GM19238 (cell line): Measurements from ENCODE around the gene FAM9C.

ENCODE experiments used
- DNase-seq: peaks from one replicate; pipeline ENCODE4 v3.0.0; 2011; ENCODE audit warnings: low spot score; ENCODE audit not compliant: insufficient read length

FAM9C gene

GRCh38 chrX:13007519-13008188 lies 36.8 kb downstream of the FAM9C start:
- DNase-seq: no peak

GRCh38 chrX:13005661-13006473 lies 38.6 kb downstream of the FAM9C start:
- no peak for DNase-seq

DNA sequence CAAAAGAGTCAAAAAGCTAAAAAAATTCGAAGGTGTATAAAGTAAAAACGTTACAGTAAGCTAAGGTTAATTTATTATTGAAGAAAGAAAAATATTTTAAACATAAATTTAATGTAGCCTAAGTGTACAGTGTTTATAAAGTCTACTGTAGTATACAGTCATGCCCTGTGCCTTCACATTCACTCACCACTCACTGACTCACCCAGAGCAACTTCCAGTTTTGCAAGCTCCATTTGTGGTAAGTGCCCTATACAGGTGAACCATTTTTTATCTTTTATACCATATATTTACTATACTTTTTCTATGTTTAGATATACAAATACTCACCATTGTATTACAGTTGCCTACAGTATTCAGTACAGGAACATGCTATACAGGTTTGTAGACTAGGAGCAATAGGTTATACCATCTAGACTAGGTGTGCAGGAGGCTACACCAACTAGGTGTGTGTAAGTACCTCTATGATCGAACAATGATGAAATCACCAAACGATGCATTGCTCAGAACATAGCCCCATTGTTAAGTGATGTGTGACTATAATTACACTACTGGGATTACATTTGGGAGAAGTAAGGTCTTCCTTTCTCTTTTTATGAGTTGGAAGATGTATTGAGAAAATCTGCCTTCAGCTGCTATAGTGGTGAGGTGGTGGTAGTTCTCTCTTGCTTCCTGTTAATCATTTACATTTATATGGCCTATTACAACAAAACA lies 42.3 kb downstream of the FAM9C start:
- no peak for DNase-seq

- DNase-seq: no peak
These were observed 43.3 kb downstream of the FAM9C start for GRCh38 chrX:13001097-13001496.

DNA sequence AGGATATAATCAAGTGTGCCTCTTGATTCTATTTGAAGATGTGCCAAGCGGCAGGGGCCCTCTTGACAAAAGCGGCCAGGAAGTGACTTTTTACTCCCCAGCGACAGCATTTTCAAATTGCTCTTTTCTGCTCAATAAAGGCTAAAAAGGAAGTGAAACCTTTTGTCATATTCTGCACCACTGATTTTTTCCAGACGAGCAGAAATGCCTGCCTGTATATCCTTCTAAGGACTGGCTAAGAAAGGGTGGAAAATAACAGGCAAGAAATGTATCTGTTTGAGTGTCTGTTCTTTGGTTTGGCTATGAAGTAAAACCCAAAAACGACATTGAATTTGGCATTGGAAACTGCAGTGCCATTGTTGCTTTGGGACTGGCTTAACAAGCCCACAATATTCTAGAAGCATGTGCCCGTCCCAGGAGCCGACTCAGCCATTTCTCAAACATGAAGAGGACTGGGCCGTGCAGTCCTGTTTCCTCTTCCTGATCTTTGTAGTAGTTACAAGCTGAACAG lies 44.1 kb downstream of the FAM9C start:
- DNase-seq: no peak

DNA sequence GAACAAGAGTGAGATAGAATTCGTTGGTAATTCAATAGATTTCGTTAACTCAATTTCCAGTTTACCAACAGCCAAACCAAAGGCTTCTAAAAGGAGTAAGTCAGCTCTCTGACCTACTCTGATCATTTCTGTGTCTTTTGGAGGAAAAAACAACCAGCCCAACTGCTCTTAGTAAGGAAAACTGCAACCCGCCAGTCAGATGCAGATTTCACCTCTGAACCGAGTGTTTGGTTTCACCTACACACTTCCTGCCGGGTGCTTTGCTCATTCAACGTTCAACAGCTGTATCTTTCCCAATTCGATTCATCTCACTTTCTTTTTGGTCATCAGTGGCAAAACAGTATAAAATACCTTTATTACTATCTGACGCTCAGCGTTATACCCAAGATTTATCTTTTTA lies 45.0 kb downstream of the FAM9C start:
- no peak for DNase-seq

GRCh38 chrX:12997906-12998687 lies 46.3 kb downstream of the FAM9C start:
- DNase-seq: no peak

DNA sequence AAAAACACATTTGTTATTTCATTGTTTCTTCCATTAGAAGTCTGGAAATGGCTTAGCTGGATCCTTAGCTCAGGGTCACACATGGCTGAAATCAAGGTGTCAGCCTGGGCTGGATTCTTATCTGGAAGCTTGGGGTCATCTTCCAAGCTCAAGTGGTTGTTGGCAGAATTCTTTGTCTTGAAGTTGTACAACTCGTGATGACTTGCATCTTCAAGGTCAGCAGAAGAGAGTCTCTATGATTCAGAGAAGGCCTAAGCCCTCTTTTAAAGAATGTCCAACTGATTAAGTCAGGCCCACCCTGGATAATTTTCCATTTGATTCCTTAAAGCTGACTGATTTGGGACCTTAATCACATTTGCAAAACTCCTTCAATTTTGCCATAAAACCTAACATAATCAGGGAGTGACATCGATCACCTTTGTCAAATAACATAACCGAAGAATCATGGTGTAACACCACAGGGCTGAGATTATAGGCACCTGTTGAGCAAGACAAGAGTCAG lies 47.4 kb downstream of the FAM9C start:
- DNase-seq: no peak

- no peak for DNase-seq
These were observed 50.1 kb downstream of the FAM9C start for GRCh38 chrX:12994321-12994720.

- no peak for DNase-seq
These were observed 50.6 kb downstream of the FAM9C start for GRCh38 chrX:12993826-12994225.

GRCh38 chrX:12992544-12993118 lies 51.8 kb downstream of the FAM9C start:
- DNase-seq: no peak

DNA sequence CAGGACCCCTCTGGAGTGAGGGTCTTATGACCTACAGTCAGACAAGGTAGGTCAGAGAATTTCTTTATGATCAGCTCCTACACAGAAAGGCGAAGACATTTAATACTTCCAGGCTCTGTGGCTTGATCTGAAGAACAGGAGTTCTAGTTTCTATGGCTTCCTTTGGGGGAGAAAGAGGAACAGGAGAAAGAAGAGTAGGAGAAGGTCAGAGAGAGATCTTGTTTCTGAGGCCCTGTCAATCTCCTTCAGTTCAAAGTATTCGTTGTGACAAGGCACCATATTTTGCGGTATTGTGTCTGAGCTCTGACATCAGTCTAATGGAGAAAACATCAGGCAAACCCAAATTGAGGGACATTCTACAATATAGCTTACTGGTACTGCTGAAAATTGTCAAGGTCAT lies 52.8 kb downstream of the FAM9C start:
- no peak for DNase-seq

DNA sequence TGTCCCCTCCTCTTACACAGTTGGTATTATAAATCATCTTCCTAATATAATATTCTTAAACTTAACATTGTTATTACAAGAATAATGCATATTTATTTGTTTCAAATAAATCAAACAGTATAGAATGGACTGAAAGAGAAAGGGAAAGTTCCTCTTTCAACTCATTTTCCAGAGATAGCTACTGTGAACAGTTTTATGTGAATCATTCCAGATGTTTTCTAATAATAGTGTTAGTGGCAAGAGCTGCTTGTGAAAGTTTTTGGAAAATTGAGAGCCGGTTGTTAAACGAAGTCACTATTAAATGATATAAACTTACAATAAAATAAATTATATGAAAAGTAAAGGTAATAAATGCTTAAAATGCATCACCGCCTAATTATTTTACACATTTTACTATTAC lies 55.0 kb downstream of the FAM9C start:
- DNase-seq: no peak

DNA sequence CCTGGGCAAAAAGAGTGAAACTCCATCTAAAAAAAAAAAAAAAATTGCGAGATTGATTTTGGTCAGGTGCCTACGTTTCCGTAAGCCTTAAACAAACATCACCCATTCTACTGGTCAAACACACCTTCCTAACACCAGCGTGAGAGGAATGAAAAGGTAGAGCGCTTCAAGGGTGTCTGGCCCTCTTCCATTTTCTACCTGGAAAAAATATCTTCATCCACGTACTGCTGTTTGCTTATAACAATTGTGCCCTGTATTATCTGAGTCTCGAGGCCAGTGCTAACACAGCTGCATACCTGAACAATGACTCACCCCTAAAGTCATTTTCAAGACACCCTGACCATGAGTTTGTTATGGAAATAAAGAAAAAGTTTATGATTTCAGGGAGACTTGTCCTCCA lies 55.6 kb downstream of the FAM9C start:
- no peak for DNase-seq

- DNase-seq: no peak
These were observed 56.4 kb downstream of the FAM9C start for GRCh38 chrX:12987900-12988594.

- DNase-seq: no peak
These were observed 57.1 kb downstream of the FAM9C start for GRCh38 chrX:12987340-12987739.

- DNase-seq: no peak
These were observed 57.5 kb downstream of the FAM9C start for GRCh38 chrX:12986886-12987285.

DNA sequence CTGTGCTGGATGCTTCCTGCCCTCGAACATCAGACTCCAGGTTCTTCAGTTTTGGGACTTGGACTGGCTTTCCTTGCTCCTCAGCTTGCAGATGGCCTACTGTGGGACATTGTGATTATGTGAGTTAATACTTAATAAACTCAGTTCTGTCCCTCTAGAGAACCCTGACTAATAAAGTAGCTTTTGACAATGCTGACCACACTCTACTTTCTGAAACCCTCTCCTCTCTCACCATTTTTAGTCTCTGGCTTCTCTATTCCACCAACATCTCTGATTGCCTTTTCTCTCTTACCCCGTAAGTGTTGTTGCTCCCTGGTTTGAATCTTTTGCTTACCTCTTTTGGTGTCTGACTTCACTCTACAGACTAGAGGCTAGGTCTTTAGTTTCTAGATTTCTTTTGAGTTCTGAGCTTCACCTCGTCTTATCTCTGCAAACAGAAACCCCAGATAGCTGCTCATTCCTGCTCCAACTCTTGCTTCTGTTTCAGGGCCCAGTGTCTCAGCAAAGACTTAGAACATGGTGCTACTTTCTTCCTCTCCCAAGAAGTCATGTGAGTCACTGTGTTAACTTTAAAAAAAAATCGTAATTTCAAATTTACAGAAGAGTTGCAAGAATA lies 58.1 kb downstream of the FAM9C start:
- DNase-seq: no peak
